GM18519 (cell line): Measurements from ENCODE around the gene ATXN1.
"Not testable (repeated sequence)": the region's sequence is repeated elsewhere in the genome, so short reads cannot be mapped to it uniquely, and the experiment has no call there.

Experiments used
- ATAC-seq: cut with Tn5 transposase; IDR thresholded peaks from one replicate; pipeline ENCODE4 v1.9.1; 2021; ENCODE audit warnings: mild to moderate bottlenecking, moderate library complexity; ENCODE audit not compliant: unreplicated experiment, low FRiP score

Gene ATXN1

GRCh38 chr6:16555550-16555949 lies 205.7 kb downstream of the ATXN1 start:
- ATAC-seq = no peak

- no peak for ATAC-seq
Measured at GRCh38 chr6:16553531-16553930, 207.7 kb downstream of the ATXN1 start.

- ATAC-seq = no peak
Measured at GRCh38 chr6:16551466-16551865, 209.8 kb downstream of the ATXN1 start.

GRCh38 chr6:16548121-16548520 lies 213.1 kb downstream of the ATXN1 start:
- no peak for ATAC-seq

GRCh38 chr6:16547587-16547986 lies 213.7 kb downstream of the ATXN1 start:
- no peak for ATAC-seq

GRCh38 chr6:16546861-16547260 lies 214.4 kb downstream of the ATXN1 start:
- no peak for ATAC-seq

GRCh38 chr6:16545382-16545781 lies 215.9 kb downstream of the ATXN1 start:
- ATAC-seq = no peak

GRCh38 chr6:16544521-16544920 lies 216.7 kb downstream of the ATXN1 start:
- ATAC-seq = no peak

- ATAC-seq = no peak
Measured at GRCh38 chr6:16544006-16544405, 217.3 kb downstream of the ATXN1 start.

GRCh38 chr6:16543521-16543920 lies 217.7 kb downstream of the ATXN1 start:
- ATAC-seq = no peak

- no peak for ATAC-seq
Measured at GRCh38 chr6:16542070-16542469, 219.2 kb downstream of the ATXN1 start.

- no peak for ATAC-seq
Measured at GRCh38 chr6:16540804-16541752, 220.2 kb downstream of the ATXN1 start.

- not testable (repeated sequence) for ATAC-seq
Measured at GRCh38 chr6:16540383-16540782, 220.9 kb downstream of the ATXN1 start.

- ATAC-seq = no peak
Measured at GRCh38 chr6:16539086-16539931, 222.0 kb downstream of the ATXN1 start.

- no peak for ATAC-seq
Measured at GRCh38 chr6:16535564-16535963, 225.7 kb downstream of the ATXN1 start.

GRCh38 chr6:16533721-16534136 lies 227.5 kb downstream of the ATXN1 start:
- ATAC-seq = no peak

- no peak for ATAC-seq
Measured at GRCh38 chr6:16533210-16533609, 228.1 kb downstream of the ATXN1 start.

GRCh38 chr6:16527691-16528090 lies 233.6 kb downstream of the ATXN1 start:
- no peak for ATAC-seq

- no peak for ATAC-seq
Measured at GRCh38 chr6:16524380-16524707, 236.9 kb downstream of the ATXN1 start.

- ATAC-seq = no peak
Measured at GRCh38 chr6:16523606-16524379, 237.5 kb downstream of the ATXN1 start.

GRCh38 chr6:16522937-16523336 lies 238.3 kb downstream of the ATXN1 start:
- ATAC-seq = no peak
